Progenitor cell of endocrine pancreas (in vitro differentiated cells): ENCODE data around the gene OR4F15. TPM values are rescaled to one million over a fixed set of nuclear protein-coding genes. Genes with fewer than 3 reads are reported as not detected.

Source experiments
- DNase-seq: peaks from one replicate; pipeline ENCODE4 v3.0.0; 2021; ENCODE audit warnings: low spot score; ENCODE audit not compliant: unreplicated experiment
- H3K27ac Mint-ChIP-seq: 2 replicates; pipeline ENCODE4 v1.8.0; 2021; ENCODE audit warnings: mild to moderate bottlenecking, moderate library complexity, mixed read lengths
- H3K27me3 Mint-ChIP-seq: 2 replicates; pipeline ENCODE4 v1.8.0; 2021; ENCODE audit warnings: mixed read lengths
- H3K36me3 Mint-ChIP-seq: 2 replicates; pipeline ENCODE4 v1.8.0; 2022; ENCODE audit warnings: mixed read lengths; ENCODE audit not compliant: insufficient read depth
- H3K4me1 Mint-ChIP-seq: 2 replicates; pipeline ENCODE4 v1.8.0; 2021; ENCODE audit warnings: low read depth, mixed read lengths
- H3K4me3 Mint-ChIP-seq: 2 replicates; pipeline ENCODE4 v1.8.0; 2021; ENCODE audit warnings: low read depth, mild to moderate bottlenecking, moderate library complexity, mixed read lengths
- H3K9me3 Mint-ChIP-seq: 2 replicates; pipeline ENCODE4 v1.8.0; 2021; ENCODE audit warnings: low read depth, mixed read lengths
- total RNA-seq: library from RNA; stranded (reverse); gene quantifications from 2 replicates; pipeline ENCODE4 v1.2.1, GENCODE V29; 2021
- TF ChIP-seq, protein P1 (sequence below): fragments of 200-600 bp; sonication (generic); IDR thresholded peaks from one replicate; pipeline ENCODE4 v1.5.0; 2021; ENCODE audit warnings: antibody characterized with exemption, mild to moderate bottlenecking; ENCODE audit not compliant: unreplicated experiment

The OR4F15 gene
- total RNA-seq, 1 donor from 2014 or later, result not detected

DNA sequence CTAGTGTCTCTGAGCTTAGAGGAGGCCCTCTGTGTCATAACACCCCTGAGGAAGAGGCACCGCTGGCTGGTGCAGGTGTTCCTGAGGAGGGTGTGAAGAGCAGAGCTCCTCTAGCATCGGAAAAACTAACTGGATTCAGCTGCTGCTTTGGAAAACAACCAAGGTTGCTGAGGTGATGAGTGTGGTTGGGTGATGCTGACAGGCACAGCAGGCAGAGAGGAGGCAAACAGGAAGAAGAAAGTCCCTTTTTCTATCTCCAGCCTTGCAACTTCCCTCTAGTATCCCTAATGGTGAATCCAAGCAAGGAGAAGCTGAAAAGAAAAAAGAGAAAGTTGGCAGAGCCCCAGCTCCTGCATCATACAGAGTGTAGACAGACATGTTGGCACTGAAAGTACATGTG lies 3.8 kb upstream of the OR4F15 start:
- H3K36me3 Mint-ChIP-seq, result no peaks in the 10 kb centered on the region
- H3K4me3 Mint-ChIP-seq, result no peak overlapping the region
- H3K27me3 Mint-ChIP-seq, result peaks cover 31% of the 10 kb centered on the region
- DNase-seq, result no peak
- H3K27ac Mint-ChIP-seq, result no peak overlapping the region
- peaks cover 2% of the 10 kb centered on the region for H3K4me1 Mint-ChIP-seq
- no peaks in the 10 kb centered on the region for H3K9me3 Mint-ChIP-seq
- TF ChIP-seq, protein P1, sequence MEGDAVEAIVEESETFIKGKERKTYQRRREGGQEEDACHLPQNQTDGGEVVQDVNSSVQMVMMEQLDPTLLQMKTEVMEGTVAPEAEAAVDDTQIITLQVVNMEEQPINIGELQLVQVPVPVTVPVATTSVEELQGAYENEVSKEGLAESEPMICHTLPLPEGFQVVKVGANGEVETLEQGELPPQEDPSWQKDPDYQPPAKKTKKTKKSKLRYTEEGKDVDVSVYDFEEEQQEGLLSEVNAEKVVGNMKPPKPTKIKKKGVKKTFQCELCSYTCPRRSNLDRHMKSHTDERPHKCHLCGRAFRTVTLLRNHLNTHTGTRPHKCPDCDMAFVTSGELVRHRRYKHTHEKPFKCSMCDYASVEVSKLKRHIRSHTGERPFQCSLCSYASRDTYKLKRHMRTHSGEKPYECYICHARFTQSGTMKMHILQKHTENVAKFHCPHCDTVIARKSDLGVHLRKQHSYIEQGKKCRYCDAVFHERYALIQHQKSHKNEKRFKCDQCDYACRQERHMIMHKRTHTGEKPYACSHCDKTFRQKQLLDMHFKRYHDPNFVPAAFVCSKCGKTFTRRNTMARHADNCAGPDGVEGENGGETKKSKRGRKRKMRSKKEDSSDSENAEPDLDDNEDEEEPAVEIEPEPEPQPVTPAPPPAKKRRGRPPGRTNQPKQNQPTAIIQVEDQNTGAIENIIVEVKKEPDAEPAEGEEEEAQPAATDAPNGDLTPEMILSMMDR, result no peak

DNA sequence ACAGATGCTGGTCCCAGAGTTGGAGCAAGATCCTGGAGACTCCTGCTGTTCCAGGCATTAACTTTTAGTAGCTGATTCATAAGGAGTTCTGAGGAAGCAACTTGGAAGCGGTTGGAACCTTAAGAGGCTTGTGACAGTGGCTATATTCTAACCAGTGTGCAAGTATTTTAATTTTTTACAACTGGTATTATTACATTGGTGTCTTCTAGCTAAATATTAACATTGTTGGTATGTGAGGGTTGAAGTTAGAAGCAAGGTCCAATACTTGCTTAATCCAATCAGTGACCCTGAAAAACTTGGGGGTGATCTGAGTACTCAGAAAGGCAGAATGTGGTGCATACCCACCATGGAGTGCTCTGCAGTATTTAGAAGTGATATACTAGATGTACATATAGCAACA lies 1.5 kb upstream of the OR4F15 start:
- Mint-ChIP-seq H3K36me3 (no peaks in the 10 kb centered on the region), H3K4me1 (no peaks in the 10 kb centered on the region), H3K9me3 (no peaks in the 10 kb centered on the region), H3K27ac (no peak overlapping the region), H3K4me3 (no peak overlapping the region), H3K27me3 (peaks cover 44% of the 10 kb centered on the region)
- DNase-seq, result no peak
- TF ChIP-seq, protein P1, result no peak

DNA sequence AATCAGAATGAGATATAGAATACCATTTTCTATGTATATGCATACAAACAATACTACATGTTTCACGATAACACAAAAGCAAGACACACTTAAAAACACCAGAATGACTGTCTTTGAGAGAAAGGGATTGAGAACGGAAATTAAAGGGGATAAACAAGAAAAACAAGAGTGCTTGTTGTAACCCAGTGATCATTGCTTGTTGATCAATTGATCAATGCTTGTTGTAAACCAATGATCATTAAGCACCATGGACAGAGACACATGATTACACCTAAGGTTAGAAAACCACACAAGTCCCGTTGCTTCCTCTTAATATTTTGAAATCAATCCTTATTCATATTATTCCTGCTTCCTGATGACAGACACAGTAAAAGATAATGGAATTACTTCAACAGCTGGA lies 1.1 kb upstream of the OR4F15 start:
- Mint-ChIP-seq H3K27ac (no peak overlapping the region), H3K9me3 (no peaks in the 10 kb centered on the region), H3K4me1 (no peaks in the 10 kb centered on the region), H3K4me3 (no peak overlapping the region), H3K27me3 (peaks cover 43% of the 10 kb centered on the region), H3K36me3 (no peaks in the 10 kb centered on the region)
- TF ChIP-seq, protein P1, result no peak
- DNase-seq, result no peak

DNA sequence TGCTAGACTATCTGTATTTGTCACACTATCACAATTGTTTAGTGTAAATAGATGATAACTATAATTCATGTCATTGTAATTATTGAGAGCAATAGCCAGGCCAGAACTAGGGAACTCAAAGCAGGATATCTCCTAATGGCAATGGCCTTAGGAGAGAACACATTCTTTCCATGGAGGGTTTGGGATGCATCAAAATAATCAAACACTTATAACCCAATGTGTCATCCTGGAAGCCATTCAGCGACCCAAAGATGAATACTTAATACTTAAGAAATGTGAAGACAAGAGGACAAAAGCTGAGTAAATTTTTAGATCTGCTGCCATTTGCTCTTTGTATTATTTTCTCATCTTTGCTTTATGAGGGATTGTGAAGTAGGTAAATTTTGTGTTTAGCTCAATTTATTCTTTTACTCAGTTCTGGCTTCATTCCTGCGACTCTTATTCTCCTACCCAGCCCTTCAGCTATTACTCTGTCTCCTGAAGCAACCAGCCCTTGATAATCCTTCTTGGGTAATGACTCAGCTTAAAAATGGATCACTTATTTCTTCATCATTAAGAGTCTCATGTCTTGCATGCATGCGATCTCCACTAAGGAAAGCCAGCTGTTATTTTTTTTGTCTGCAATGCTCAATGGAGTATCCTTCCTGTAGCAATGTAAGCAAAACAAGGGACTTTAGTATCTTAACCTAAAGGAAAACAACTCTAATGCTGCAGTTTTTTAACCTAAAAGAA lies 2.0 kb downstream of the OR4F15 start:
- Mint-ChIP-seq H3K4me1 (no peaks in the 10 kb centered on the region), H3K36me3 (no peaks in the 10 kb centered on the region), H3K27ac (no peak overlapping the region), H3K9me3 (no peaks in the 10 kb centered on the region), H3K4me3 (no peak overlapping the region), H3K27me3 (peaks cover 58% of the 10 kb centered on the region)
- TF ChIP-seq, protein P1, result no peak
- DNase-seq, result no peak

DNA sequence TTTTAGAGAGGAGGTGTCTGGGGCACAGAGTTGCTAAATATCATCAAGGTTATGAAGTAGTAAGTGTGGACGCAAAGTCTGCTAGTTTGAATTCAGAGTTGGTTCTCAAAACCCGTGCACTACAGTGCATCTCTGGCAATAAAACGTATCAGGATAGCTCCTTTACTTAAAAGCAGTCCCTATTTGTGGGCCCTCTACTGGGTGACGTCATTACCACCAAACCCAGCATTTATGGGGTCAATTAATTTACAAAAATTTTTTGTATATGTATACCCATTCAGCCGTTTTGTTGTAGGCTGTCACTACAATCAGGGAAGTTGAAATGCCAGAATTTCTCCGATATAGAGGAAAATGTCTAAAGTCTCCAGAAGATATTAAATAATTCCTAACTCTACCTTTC lies 8.8 kb downstream of the OR4F15 start:
- no peaks in the 10 kb centered on the region for H3K36me3 Mint-ChIP-seq
- no peak overlapping the region for H3K4me3 Mint-ChIP-seq
- no peak for DNase-seq
- H3K27ac Mint-ChIP-seq, result no peak overlapping the region
- H3K9me3 Mint-ChIP-seq, result peaks cover 14% of the 10 kb centered on the region
- peaks cover 34% of the 10 kb centered on the region for H3K27me3 Mint-ChIP-seq
- peaks cover 3% of the 10 kb centered on the region for H3K4me1 Mint-ChIP-seq
- TF ChIP-seq, protein P1, result no peak
